ENCODE data around the gene TOR4A. TPM values are rescaled to one million over a fixed set of nuclear protein-coding genes. Genes with fewer than 3 reads are reported as not detected.

TOR4A gene
- total and polyA plus RNA-seq, 2 donors from 2014 or later = 4.9 to 23.8 TPM

DNA sequence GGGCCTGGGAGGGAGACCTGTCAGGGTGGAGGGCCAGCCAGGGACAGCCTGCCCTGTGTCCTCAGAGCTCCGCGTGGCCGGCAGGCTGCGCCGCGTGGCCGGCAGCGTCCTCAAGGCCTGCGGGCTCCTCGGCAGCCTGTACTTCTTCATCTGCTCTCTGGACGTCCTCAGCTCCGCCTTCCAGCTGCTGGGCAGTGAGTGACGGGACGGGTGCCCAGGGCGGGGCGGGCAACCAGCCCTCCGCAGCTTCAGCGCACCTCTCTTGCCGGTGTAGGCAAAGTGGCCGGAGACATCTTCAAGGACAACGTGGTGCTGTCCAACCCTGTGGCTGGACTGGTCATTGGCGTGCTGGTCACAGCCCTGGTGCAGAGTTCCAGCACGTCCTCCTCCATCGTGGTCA lies 45.0 kb upstream of the TOR4A start:
- peaks cover 0 to 19% (median 9%) of the 10 kb centered on the region in 3 donors for H3K4me1 ChIP-seq (ENCODE audit: control insufficient read depth in 2 of 3, insufficient read depth in 2 of 3, low read depth in 1 of 3, low read length in 3 of 3)
- intact Hi-C loops (cut with DNase I) = loop anchor here (10.0 kb wide), 1 partner anchor 118 kb away; the partner anchor contains the start of gene DPP7

DNA sequence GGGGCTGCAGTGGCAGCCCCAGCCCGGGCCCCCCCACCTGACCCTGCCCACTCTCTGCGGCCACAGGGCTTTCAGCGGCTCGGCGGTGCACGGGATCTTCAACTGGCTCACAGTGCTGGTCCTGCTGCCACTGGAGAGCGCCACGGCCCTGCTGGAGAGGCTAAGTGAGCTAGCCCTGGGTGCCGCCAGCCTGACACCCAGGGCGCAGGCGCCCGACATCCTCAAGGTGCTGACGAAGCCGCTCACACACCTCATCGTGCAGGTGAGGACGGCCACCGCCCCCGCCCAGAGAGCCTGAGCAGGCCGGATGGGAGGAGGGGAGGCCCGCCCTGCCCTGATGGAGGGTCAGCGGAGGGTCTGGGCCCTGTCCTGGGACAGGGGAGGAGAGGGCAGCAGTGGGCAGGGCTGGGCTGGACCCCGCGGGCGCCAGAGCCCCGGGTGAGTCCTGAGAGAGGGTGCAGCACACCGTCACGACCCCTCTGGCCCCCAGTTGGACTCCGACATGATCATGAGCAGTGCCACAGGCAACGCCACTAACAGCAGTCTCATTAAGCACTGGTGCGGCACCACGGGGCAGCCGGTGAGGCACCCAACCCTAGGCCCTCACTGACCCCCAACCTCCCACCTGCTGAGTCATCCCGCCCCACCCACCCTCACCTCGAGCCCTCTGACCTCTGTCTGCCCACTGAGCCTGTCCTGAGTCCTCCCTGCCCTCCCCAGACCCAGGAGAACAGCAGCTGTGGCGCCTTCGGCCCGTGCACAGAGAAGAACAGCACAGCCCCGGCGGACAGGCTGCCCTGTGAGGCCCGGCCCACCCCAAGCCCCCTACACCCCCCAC lies 44.2 kb upstream of the TOR4A start:
- no peaks in the 10 kb centered on the region for H3K27me3 ChIP-seq (ENCODE audit: control insufficient read depth, insufficient read depth, low read length)
- intact Hi-C loops (cut with DNase I) = loop anchor here (10.0 kb wide), 1 partner anchor 119 kb away; the partner anchor contains the start of gene DPP7
- no peak overlapping the region for H3K4me3 ChIP-seq (ENCODE audit: low read length in 3 of 3)

More for the DNA sequence above, 45.0 kb upstream of the TOR4A start:
- Histone ChIP-seq H3K9me3 (ENCODE audit: control insufficient read depth in 2 of 3, insufficient read depth in 1 of 3, low read length in 3 of 3) (no peaks in the 10 kb centered on the region), H3K9ac (ENCODE audit: low read length in 3 of 3) (no peak overlapping the region), H3K27ac (ENCODE audit: low read depth in 2 of 2, low read length in 2 of 2) (no peak overlapping the region), H3K27me3 (ENCODE audit: control insufficient read depth, insufficient read depth, low read length) (no peaks in the 10 kb centered on the region), H3K4me3 (ENCODE audit: low read length in 3 of 3) (peak overlapping the region in 1 of 3 donors; percentile 25), H3K36me3 (ENCODE audit: control insufficient read depth in 2 of 3, insufficient read depth in 3 of 3, low read length in 3 of 3) (no peaks in the 10 kb centered on the region)
- no peak for DNase-seq
- FAIRE-seq = no peak
- TF ChIP-seq, protein P1, sequence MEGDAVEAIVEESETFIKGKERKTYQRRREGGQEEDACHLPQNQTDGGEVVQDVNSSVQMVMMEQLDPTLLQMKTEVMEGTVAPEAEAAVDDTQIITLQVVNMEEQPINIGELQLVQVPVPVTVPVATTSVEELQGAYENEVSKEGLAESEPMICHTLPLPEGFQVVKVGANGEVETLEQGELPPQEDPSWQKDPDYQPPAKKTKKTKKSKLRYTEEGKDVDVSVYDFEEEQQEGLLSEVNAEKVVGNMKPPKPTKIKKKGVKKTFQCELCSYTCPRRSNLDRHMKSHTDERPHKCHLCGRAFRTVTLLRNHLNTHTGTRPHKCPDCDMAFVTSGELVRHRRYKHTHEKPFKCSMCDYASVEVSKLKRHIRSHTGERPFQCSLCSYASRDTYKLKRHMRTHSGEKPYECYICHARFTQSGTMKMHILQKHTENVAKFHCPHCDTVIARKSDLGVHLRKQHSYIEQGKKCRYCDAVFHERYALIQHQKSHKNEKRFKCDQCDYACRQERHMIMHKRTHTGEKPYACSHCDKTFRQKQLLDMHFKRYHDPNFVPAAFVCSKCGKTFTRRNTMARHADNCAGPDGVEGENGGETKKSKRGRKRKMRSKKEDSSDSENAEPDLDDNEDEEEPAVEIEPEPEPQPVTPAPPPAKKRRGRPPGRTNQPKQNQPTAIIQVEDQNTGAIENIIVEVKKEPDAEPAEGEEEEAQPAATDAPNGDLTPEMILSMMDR (IDR thresholded peaks at IDR 0.05; ENCODE audit: borderline replicate concordance, extremely low read depth, insufficient read depth) = no peak

DNA sequence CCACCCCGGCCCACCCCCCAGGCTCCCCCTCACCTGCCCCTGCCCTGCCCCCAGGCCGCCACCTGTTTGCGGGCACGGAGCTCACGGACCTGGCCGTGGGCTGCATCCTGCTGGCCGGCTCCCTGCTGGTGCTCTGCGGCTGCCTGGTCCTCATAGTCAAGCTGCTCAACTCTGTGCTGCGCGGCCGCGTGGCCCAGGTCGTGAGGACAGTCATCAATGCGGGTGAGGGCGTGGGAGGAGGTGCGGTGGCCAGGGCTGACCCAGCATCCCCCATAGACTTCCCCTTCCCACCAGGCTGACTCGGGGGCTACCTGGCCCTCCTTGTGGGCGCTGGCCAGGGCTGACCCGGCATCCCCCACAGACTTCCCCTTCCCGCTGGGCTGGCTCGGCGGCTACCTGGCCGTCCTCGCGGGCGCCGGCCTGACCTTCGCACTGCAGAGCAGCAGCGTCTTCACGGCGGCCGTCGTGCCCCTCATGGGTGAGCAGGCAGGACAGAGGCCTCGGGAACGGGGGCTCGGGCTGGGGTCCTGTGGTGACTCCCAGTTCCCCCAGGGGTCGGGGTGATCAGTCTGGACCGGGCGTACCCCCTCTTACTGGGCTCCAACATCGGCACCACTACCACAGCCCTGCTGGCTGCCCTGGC lies 43.4 kb upstream of the TOR4A start:
- no peak for FAIRE-seq
- H3K9me3 ChIP-seq (ENCODE audit: control insufficient read depth in 2 of 3, insufficient read depth in 1 of 3, low read length in 3 of 3) = no peaks in the 10 kb centered on the region
- peaks cover 0 to 10% (median 7%) of the 10 kb centered on the region in 3 donors for H3K4me1 ChIP-seq (ENCODE audit: control insufficient read depth in 2 of 3, insufficient read depth in 2 of 3, low read depth in 1 of 3, low read length in 3 of 3)
- intact Hi-C loops (cut with DNase I) = loop anchor here (10.0 kb wide), 1 partner anchor 119 kb away; the partner anchor contains the start of gene DPP7
- no peak for DNase-seq
- no peaks in the 10 kb centered on the region for H3K36me3 ChIP-seq (ENCODE audit: control insufficient read depth in 2 of 3, insufficient read depth in 3 of 3, low read length in 3 of 3)
- no peak overlapping the region for H3K4me3 ChIP-seq (ENCODE audit: low read length in 3 of 3)
- TF ChIP-seq, protein P1 (IDR thresholded peaks at IDR 0.05; ENCODE audit: borderline replicate concordance, extremely low read depth, insufficient read depth) = no peak
- no peak overlapping the region for H3K9ac ChIP-seq (ENCODE audit: low read length in 3 of 3)
- no peaks in the 10 kb centered on the region for H3K27me3 ChIP-seq (ENCODE audit: control insufficient read depth, insufficient read depth, low read length)
- H3K27ac ChIP-seq (ENCODE audit: low read depth in 2 of 2, low read length in 2 of 2) = no peak overlapping the region

More for the DNA sequence above, 44.2 kb upstream of the TOR4A start:
- Histone ChIP-seq H3K9ac (ENCODE audit: low read length in 3 of 3) (no peak overlapping the region), H3K9me3 (ENCODE audit: control insufficient read depth in 2 of 3, insufficient read depth in 1 of 3, low read length in 3 of 3) (no peaks in the 10 kb centered on the region), H3K36me3 (ENCODE audit: control insufficient read depth in 2 of 3, insufficient read depth in 3 of 3, low read length in 3 of 3) (no peaks in the 10 kb centered on the region), H3K4me1 (ENCODE audit: control insufficient read depth in 2 of 3, insufficient read depth in 2 of 3, low read depth in 1 of 3, low read length in 3 of 3) (peaks cover 0 to 16% (median 9%) of the 10 kb centered on the region in 3 donors), H3K27ac (ENCODE audit: low read depth in 2 of 2, low read length in 2 of 2) (no peak overlapping the region)
- TF ChIP-seq, protein P1 (IDR thresholded peaks at IDR 0.05; ENCODE audit: borderline replicate concordance, extremely low read depth, insufficient read depth) = no peak
- DNase-seq (no peak), FAIRE-seq (no peak)
